GM19372 (cell line): Measurements from ENCODE around the gene NAGA.
"Not testable (repeated sequence)": the region's sequence is repeated elsewhere in the genome, so short reads cannot be mapped to it uniquely, and the experiment has no call there.

Source experiments
- ATAC-seq: cut with Tn5 transposase; IDR thresholded peaks from one replicate; pipeline ENCODE4 v1.9.1; 2021; ENCODE audit warnings: mild to moderate bottlenecking, low read depth, moderate library complexity; ENCODE audit not compliant: unreplicated experiment

NAGA gene

DNA sequence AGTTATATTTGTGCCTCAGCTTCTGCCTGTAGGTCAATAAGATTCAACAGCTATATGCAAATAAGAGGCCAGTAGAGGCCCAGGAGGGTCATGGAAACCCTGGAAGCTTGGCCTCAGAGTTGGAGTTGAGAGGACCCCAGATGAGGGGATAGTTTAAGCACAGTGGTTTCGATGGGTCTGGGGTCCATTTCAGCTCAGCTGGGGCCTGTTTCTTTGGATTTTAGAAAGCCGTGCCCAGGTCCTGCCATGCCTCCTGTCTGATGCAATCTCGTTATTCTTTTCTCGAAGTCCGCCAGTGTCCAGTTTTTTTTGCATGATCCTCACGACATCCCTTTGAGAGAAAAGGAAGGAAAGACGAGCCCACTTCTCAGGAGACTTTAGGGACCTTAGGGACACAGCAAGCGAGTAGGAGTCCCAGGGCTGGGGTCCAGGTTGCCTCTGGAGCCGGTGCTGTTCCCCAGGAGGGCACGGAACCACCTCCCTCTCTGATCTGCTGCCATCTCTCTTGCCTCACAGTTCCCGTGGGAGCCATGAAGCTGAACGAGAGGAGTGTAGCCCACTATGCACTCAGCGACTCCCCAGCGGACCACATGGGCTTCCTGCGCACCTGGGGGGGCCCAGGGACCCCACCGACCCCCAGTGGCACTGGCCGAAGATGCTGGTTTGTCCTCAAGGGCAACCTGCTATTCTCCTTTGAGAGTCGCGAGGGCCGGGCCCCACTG lies 6.3 kb upstream of the NAGA start:
- no peak for ATAC-seq

DNA sequence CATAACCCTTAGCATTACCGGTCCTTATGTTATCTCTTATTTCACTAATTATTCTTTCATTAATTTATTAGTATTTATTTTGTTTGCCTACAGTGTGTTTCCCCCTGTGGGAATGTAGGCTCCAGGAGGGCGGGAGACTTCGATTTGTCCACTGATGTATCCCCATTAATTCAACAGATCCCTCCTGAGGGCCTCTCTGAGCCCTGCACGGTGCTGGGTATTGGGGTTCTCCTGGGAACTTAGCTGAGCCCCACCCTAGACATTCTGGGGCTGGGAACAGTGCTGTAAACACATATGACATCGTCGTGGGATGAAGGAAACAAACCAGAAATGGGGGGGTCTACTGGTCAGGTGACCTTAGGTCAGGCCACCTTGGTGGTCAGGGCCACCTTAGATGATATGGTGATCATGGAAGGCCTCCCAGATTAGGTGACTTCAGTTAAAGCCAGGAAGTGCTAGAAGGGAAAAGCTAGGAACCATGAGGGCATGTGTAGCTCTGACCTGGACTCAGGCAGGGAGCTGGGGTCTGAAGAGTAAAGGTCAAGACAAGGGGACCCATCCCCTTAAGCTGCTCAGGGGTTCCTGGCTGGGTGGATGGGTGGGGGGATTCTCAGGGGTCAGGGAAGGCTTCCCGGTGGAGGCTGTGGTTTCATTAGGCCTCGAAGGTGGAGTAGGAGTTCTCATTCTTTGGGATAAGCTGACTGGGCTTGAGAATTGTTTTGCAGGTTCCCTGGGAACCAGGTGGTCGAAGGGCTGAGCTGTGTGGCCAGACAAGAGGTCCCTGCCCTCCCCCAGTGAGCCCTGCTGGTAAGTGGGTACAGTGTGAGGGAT lies 4.4 kb upstream of the NAGA start:
- no peak for ATAC-seq

DNA sequence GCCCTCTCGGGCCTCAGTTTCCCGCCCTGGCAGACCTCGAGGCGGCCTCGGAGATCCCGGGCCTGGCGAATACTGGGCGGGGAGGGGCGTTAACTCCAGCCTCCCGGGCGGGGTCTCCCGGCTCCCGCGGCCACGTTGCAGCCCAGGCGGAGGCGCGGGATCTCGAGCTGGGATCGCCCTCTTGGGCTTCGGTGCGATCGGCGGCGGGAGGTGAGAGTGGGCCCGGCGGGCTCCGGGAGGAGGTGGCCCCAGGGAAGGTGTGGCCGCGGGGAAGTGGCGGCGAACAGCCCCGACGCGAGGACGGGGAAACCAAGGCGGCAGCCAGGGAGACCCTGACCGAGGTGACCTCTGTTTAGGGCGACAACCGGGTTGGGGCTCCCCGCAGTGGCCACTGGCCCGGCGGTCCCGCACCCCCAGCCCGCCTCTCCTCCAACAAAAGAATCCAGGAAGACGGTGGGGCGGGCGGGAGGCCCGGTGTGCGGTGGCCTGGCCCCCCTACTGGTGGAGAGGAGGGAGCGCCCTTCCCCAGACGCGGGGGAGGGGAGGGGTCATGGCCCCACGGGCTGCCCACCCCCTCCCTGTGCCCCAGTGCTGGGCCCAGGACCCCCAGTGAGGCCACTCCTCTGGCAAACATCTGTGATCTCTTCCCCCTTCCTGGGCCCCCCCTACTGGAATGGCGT lies 3.7 kb upstream of the NAGA start, which contains the start of gene PHETA2:
Gene PHETA2 (plus strand): TSS at position 117 of the 680 bp plus-strand sequence. CDS start 3,046 bp downstream, outside the sequence.
- no peak for ATAC-seq

DNA sequence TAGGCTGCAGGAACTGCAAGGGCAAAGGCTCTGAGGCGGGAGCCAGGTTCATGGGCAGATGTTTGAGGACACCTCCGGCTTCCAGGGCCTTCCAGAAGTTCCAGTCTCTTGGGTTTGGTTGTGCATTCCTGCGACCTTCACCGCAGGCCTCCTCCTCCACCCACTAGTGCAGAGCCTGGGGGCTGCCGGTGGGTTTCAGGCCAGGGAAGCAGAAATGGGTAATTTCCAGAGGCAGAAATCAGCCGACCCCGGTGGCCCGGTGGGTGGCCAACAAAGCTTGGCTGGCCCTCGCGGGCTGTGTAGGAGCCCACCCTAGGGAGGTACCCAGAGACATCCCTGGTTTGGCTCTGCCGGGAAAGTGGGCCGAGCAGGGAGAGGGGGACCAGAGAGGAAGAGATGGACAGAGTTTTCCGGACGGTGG lies 3.0 kb upstream of the NAGA start:
- no peak for ATAC-seq

DNA sequence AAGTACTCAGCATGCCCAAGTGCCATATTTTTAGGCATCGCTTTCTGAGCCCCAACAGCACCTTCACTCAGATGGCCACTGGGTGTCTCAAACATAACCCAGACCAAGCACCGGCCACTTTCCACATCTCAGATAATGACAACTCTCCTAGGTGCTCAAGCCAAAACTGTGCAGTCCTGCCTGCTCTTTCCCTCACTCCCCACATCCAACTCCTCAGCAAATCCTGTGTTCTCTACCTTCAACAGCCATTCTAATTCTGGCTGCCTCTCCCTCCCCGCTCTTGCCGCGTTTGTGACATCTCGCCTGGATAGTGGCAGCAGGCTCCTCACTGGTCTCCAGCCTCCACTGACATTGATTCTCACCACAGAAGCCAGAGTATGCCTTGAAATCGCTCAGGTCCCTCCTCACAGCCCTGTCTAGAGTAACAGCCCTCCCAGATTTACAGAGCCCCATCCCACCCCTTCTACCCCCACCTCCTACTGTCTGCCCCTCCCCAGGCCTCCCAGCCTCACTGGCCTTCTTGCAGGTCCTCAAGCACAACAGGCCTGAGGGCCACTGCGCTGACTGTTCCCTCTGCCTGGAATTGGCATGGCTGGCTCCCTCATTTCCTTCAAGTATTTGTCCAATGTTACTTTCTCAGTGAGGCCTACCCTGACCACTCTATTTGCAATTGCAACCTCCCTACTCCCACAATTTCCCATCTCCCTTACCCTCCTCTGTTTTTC lies 2.2 kb upstream of the NAGA start:
- ATAC-seq, result no peak

DNA sequence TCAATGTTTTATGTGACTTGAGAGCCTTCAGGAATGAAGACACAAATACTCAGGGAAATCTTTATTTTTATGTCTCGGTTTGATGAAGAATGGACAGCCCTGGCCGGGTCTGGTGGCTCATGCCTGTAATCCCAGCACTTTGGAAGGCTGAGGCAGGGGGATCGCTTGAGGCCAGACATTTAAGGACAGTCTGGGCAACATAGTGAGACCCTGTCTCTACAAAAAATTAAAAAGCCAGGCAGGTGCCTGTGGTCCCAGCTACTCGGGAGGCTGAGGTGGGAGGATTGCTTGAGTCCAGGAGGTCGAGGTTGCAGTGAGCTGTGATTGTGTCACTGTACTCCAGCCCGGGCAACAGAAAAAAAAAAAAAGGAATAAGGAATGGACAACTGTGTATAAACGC lies 896 bp upstream of the NAGA start:
- ATAC-seq, result not testable (repeated sequence)

DNA sequence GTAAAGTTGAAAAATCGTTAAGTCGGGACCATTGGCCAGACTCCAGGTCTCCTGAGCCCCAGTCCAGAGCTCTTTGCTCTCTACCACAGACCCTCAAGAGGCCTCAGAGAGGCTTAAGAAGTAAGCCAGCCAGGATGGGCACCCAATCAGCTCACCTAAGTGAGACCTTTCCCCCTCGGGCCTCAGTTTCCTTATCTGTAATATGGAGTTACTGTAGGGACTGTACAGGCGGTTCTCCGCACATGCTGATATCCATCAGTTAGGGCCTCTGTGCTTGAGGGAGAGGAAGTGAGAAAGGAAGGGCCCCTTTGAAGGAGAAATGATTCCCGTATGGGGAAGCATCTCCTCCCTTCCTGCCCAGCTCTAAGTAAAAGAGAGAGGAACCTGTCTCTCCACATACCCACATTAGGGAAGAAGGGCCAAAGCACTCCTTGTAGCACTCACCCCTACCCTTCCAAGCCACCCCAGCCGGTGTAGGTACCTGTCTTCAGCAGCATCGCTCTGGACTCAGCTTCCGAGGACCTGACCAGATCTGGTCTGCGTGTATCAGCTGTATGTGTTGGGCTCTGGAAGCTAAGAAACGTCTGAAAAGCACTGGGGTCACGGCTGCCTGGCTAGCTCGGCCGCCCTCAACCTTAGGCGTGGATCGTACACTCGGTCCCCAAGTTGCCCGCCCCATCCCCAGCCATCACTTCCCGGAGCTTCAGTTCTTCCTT lies 653 bp downstream of the NAGA start:
- ATAC-seq, result peak; percentile 5

DNA sequence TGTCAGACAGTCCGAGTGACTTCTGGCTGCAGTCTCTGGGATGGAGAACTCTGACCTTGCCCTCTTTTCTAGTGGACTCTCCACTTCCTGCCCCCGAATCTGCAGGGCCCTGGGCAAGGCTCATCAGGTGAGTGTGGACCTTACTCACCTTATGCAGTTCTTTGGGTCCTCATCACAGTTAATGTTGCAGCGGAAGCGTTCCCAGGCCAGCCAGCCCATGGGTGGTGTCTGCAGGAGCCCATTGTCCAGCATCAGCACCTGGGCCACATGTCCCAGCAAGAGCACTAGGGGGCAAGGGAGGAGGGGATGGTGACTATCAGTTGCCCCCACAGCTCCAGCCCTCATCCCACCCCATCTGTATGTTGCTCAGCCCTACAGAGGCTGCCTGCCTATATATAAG lies 2.3 kb downstream of the NAGA start:
- ATAC-seq, result no peak

DNA sequence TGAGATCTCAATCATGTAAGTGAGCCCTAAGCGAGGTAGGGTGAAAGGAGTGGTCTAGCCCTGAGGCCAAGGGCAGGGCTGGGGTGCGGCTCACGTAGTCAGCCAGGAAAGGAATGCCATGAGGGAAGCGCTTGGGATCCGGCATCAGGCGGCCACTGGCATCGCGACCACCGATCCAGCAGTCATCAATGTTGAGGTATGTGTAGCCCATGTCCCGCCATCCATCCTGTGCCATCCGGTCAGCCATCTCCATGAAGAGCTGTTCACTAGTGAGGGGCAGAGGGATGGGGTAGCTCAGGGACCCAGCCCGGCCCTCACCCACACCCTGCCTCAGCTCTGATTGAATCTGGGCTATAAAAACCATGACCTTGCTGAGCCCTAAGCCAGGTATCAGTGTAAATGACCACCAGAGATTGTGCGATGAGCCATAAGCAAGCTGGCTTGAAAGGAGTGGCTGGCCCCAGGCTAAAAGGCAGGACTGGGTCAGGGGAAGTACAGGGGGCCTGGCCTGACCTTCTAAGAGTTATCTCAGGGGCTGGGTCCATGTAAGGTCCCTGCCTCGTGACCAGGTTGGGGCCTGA lies 2.9 kb downstream of the NAGA start:
- ATAC-seq, result no peak

DNA sequence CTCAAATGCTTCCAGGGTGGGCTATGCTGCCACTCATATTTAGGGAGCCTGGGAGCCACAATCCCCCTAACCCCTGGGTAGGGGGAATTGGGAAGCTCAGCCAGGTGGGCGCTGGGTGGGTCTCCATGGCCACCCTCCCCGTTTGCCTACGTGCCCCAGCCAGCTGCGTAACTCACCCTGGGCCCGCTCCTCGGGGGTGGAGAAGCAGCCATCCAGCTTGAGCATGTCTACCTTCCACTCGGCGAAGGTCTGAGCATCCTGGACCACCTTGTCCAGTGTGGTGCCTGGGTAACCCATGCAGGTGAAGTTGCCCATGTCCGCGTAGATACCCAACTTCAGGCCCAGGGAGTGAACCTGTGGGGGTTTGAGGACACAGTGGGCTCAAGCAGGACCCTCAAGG lies 3.7 kb downstream of the NAGA start:
- no peak for ATAC-seq

DNA sequence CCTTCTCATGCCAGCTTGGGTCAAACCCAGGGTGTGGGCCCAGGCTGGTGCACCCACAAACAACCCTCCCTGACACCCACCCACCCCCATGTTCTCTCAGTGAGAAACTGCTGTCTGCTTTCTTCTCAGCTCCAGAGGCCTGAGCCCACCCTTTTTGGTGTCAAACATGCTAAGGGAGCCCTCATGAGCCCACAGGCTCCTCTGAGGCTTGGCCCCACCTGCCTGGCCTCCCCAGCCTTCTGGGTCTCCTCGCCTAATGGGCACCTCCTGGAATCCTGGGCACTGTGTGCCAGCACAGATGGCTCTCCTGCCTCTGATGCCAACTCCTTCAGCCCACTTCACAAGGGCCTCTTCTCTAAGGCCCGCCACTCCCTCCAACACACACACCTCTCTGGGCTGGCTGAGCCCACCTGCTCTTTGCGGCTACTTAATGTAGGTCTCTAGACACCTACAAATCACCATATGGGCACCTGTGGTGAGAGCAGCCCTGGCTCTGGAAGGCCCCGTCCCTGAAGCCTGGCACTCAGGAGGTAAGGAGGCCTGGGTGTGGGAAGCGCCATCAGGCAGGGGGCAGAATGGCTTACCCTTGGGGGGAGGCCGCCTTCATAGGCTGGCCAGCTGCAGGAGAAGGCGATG lies 4.4 kb downstream of the NAGA start:
- no peak for ATAC-seq

DNA sequence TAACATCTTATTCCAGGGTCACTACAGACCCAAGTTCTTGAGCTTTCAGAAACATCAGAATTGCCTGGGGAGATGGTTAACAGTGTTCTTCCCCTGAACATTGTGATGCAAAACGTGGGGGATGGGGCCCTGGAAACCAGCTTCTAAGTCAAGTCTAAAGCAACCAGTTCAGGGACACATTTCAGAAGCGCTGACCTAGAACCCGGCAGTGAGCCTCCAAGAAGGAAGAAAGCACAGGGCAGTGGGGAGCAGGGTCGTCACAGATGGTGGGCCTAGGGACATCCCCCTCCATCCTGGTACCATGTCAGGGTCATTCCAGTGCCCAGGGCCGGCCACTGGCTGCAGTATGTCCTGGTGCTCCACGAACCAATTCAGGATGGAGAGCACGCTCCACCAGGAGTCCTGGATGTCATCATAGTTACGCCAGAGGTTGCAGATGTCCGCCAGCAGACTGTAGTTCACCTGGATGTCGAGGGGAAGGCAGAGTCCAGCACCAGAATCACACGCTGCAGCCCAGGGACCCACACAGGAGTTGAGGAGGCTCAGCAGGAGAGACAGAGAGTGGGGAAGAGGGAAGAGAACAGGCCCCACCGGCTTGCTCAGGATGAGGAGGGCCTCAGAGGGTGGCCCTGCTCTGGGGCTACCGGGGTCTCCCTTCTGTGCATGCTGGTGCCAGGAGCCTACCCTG lies 5.0 kb downstream of the NAGA start:
- no peak for ATAC-seq

DNA sequence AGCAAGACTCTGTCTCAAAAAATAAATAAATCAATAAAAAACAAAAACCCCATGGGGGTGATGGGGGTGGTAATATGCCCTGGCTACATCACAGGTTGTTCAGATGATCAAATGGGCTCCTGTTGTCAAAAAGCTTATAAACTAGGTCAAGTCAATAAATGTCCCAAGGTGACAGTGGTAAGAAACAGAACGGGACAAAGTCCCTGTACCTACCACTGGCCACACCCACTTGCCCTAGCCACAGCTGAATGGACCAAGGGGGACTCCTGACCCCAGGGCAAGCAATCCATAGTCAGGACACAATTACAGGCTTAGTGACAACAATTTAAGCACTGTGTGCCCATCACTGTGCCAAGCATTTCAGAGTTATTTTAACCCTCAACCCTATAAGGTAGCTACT lies 6.0 kb downstream of the NAGA start:
- no peak for ATAC-seq

DNA sequence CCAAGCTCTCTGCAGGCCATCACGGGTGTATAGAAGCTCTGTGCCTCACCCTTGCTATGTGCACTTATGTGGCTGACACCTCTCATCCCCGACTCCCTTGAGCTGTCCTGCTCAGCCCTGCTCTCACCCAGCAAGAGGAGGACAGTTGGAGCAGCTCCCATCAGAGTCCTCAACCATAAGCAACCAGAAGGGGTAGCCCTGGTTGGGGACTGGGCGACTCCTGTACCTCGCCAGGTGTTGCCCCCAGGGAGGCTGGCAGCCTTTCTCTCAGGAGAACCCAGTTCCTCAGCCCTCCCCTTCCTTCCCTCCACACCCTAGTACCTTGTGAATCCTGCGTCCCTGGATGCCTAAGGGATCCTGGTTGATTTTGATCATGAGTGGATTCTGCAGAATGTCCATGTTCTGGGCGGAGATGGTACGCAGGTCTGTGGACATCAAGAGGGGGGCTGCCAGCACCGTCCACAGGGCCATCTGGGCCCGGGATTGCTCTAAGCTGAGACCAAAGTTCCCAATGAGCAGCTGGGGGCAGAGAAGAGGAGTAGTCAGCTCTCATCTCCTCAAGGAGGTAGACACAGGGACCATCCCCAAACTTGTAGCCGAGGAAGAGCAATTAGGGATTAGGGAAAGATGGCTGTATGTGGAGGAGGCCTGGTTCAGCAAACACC lies 8.0 kb downstream of the NAGA start:
- no peak for ATAC-seq

DNA sequence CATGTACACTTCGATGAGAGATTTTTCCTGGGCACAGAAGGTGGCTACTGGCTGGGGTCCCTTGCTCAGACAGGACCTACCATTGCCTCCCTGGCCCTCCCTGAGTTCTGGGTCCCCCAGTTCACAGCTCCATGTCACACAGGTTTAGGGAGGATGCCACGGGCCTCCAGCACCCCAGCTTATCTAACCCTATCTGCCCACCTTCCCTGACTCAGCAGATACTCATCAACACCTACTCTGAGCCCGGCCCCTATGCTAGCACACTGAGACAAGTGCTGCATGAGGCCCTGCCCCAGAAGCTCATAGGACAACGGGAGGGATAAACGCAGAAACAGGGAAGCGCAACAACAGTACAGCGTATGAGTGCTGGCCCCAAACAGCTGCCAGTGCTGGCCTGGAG lies 9.6 kb downstream of the NAGA start:
- ATAC-seq, result no peak

DNA sequence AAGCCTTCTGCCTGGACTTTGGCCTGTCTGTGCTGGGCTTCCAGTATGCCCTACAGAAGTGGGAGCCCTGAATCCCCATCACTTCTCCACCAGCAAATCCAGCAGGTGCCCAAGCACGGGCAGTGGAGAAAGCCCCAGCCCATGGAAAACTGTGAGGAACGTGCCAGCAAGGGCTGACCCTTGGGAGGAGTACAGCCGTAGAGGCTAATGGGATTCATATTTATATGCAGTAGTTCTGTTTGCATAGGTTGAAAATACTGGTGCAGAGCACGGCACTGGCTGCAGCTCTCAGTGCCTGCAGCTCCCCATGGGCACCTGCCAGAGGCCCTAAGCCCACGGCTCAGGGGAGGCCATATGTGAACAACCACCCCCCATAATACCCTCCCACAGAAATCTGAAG lies 10.1 kb downstream of the NAGA start:
- ATAC-seq, result no peak

DNA sequence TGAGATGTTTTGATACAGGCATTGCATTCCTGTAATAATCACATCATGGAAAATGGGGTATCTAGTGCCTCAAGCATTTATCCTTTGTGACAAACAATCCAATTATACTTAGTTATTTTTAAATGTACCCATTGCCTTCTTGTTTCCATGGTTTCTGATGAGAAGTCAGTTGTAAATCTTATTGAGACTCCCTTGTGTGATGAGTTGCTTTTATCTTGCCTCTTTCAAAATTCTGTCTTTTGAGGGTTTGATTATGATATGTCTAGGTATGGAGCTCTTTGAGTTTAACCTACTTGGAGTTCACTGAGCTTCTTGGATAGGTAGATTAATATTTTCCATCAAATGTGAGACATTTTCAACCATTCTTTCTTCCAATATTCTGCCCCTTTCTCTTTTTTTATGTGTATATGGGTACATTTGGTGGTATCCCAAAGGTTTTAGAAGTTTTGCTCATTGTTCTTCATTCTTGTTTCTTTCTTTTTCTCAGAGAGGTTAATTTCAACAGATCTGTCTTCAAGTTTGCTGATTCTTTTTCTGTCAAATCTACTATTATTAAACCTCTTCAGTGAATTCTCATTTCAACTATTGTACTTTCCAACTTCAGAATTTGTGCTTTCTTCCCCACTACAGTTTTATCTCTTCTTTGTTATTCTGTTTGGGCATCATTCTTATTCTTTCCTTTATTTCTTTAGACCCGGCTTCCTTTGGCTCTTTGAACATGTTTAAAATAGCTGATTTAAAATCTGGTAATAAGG lies 13.7 kb downstream of the NAGA start:
- ATAC-seq, result no peak
